SK-N-SH (cell line): ENCODE measurements around the gene SGSM2.

Experiments used
- ELF1 ChIP-seq: IDR thresholded peaks from 2 replicates; pipeline ENCODE4 v1.4.0; 2012
- EP300 ChIP-seq, 2 experiments: IDR thresholded peaks; 2 replicates each; pipeline versions ENCODE4 v1.4.0 to v1.6.1; 2012; ENCODE audit warnings: borderline replicate concordance in 1 of 2, low read depth in 1 of 2, low read length in 1 of 2
- MXI1 ChIP-seq: IDR thresholded peaks from 2 replicates; pipeline ENCODE4 v1.6.1; 2012; ENCODE audit warnings: mild to moderate bottlenecking, low read depth, low read length, improper control_type of control experiment
- TAF1 ChIP-seq: IDR thresholded peaks from 2 replicates; pipeline ENCODE4 v1.6.1; 2012; ENCODE audit warnings: low read depth, mild to moderate bottlenecking, low read length, moderate library complexity, borderline replicate concordance
- TF ChIP-seq, protein P1 (sequence below): fragments of 200-600 bp; sonication (generic); IDR thresholded peaks from 2 replicates; pipeline ENCODE4 v1.6.1; 2017; ENCODE audit warnings: antibody characterized with exemption, mild to moderate bottlenecking, moderate library complexity
- TF ChIP-seq, protein P2 (sequence below): IDR thresholded peaks from 2 replicates; pipeline ENCODE4 v1.6.1; 2012; ENCODE audit warnings: mild to moderate bottlenecking, low read depth, low read length, moderate library complexity

DNA sequence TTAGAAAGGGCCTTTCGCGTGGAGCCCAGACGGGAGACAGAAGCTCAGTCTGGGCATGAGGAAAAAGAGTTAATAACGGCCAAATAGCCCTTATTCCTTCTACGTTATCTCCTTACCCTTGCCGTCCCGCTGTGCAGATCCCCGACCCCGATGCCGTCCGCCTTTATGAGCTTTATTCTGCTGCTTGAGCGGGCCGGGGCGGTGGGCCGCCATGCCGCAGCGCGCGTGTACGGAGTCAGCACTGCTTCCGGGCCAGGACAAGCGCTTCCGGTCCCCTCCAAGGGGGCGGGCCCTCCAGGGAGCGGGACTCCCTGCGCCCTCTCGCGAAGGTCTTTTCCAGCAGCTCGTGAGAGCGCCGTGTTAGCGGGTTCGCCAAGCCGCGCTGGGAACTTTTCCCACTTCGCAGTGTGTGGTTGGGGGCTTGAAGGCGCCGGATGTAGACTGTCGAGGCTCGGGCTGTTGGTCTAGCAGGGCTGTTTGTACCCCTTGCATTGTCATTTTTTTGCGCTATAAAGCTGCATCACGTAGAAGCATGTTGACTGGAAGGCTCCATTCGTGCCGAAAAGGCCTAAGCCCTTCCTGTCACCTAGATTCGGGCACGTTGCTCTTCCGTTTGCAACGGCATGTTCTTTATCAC lies 968 bp upstream of the SGSM2 start, which contains the start of gene TSR1:
- TF ChIP-seq, protein P1, sequence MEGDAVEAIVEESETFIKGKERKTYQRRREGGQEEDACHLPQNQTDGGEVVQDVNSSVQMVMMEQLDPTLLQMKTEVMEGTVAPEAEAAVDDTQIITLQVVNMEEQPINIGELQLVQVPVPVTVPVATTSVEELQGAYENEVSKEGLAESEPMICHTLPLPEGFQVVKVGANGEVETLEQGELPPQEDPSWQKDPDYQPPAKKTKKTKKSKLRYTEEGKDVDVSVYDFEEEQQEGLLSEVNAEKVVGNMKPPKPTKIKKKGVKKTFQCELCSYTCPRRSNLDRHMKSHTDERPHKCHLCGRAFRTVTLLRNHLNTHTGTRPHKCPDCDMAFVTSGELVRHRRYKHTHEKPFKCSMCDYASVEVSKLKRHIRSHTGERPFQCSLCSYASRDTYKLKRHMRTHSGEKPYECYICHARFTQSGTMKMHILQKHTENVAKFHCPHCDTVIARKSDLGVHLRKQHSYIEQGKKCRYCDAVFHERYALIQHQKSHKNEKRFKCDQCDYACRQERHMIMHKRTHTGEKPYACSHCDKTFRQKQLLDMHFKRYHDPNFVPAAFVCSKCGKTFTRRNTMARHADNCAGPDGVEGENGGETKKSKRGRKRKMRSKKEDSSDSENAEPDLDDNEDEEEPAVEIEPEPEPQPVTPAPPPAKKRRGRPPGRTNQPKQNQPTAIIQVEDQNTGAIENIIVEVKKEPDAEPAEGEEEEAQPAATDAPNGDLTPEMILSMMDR = peak; percentile 27; the same call in 1 of the 2 replicates
- no peak for TF ChIP-seq EP300 (IDR thresholded peaks at IDR 0.05; ENCODE audit: borderline replicate concordance in 1 of 2, low read depth in 1 of 2, low read length in 1 of 2)
- peak; percentile 62 for TF ChIP-seq ELF1
- TF ChIP-seq MXI1 = peak; percentile 96
- TF ChIP-seq, protein P2, sequence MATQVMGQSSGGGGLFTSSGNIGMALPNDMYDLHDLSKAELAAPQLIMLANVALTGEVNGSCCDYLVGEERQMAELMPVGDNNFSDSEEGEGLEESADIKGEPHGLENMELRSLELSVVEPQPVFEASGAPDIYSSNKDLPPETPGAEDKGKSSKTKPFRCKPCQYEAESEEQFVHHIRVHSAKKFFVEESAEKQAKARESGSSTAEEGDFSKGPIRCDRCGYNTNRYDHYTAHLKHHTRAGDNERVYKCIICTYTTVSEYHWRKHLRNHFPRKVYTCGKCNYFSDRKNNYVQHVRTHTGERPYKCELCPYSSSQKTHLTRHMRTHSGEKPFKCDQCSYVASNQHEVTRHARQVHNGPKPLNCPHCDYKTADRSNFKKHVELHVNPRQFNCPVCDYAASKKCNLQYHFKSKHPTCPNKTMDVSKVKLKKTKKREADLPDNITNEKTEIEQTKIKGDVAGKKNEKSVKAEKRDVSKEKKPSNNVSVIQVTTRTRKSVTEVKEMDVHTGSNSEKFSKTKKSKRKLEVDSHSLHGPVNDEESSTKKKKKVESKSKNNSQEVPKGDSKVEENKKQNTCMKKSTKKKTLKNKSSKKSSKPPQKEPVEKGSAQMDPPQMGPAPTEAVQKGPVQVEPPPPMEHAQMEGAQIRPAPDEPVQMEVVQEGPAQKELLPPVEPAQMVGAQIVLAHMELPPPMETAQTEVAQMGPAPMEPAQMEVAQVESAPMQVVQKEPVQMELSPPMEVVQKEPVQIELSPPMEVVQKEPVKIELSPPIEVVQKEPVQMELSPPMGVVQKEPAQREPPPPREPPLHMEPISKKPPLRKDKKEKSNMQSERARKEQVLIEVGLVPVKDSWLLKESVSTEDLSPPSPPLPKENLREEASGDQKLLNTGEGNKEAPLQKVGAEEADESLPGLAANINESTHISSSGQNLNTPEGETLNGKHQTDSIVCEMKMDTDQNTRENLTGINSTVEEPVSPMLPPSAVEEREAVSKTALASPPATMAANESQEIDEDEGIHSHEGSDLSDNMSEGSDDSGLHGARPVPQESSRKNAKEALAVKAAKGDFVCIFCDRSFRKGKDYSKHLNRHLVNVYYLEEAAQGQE = peak; percentile 76
- TF ChIP-seq TAF1 = peak; percentile 92
